HG03159 (cell line): ENCODE results near the gene SPAG5.

Experiments
- ATAC-seq: cut with Tn5 transposase; IDR thresholded peaks from one replicate; pipeline ENCODE4 v1.9.1; 2021; ENCODE audit warnings: mild to moderate bottlenecking, moderate library complexity; ENCODE audit not compliant: unreplicated experiment

Gene SPAG5

GRCh38 chr17:28573966-28574480 lies 24.8 kb downstream of the SPAG5 start:
- ATAC-seq: no peak

DNA sequence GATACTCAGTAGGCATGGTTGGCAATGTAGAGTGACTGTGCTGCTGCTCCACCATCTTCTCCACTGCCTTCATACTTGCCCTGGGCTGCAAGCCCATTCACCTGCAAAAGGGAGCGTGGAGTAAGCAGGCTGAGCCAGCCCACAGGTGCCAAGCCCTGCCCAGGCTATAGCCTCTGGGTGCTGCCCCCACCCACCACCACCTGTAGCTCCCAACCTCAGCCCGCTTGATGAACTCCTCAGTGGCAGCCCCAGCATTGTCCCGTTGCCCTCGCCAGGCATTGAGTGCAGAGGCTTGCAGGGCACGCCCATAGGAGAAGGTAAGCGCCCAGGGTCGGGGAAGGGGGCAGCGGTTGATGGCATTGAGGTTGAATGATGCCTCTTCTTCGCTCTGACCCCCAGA lies 25.3 kb downstream of the SPAG5 start:
- no peak for ATAC-seq

DNA sequence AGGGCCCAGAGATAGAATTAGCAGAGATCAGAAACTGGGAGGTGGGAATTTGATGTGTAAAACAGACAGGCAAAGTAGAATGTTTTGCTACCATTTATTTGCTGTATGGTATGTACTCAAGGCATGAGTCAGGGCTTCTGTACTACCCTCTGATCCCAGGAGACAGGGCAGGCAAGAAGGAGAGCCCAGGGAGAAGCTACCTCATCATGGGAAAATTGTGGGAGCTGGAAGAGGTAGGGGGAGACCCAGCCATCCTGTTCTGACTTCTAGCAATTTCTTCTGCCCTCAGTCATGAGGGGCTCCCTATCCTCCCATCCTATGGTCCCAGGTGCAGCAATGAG lies 25.8 kb downstream of the SPAG5 start:
- ATAC-seq: no peak

- ATAC-seq: no peak
These were observed 26.4 kb downstream of the SPAG5 start for GRCh38 chr17:28572259-28573039.

DNA sequence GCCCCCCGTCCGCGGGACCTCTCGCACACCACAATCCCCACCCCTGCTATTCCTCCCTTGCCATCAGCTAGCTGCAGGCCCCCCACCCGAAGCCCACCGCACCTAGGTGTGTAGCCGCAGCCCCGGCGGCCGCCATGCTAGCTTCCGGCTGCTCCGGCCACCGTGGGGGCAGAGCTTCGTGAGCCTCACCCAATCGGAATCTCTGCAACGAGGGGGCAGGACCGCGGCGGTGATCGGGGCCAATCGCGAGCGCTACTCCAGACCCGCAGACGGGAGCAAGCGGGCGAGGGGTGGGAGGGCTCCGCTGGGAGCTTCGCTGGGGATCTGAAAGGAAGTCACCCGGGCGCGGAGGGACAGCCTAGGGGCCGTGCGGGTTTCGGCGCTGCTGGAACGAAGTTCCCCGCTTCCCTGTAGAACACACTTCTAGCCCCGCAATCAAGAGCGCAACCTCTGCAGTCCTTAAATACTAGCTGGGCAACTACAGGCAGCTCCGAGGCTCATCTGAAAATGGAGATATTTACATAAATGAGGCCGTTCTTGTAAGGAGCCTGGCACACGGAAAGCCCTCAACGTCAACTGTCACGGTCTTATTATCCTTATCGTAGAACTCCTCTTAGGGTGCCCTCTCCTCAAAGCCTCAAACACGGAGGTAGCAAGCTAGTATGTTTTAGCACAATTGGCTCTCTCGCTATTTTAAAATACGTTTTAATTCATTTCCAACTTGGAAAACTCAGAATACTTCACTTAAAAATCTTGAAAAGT lies 27.3 kb downstream of the SPAG5 start, which contains the start of gene PIGS:
Gene PIGS, minus strand, starts transcription at position 164 of the 762 bp plus-strand sequence. Its CDS starts 28 bp downstream, at position 136.
- peak; percentile 83 for ATAC-seq

GRCh38 chr17:28570716-28571360 lies 28.0 kb downstream of the SPAG5 start:
- peak; percentile 15 for ATAC-seq

DNA sequence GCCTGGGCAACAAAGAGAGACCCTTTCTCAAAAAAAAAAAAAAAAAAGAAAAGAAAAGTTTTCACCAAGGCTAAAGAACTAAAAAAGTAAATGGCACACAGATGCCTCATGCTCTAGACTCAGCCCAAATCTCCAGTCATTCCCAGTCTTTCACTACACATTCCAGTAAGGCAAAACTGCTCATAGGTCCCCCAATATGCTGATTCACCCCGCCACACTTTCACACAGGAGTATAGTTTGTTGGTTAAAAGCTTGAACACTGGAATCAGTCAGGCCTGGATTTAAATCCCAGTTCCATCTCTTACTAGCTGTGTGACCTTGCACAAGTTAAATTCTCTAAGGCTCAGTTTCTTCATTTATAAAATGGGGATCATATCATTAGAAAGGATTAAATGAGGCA lies 29.4 kb downstream of the SPAG5 start:
- ATAC-seq: no peak

GRCh38 chr17:28567604-28568003 lies 31.2 kb downstream of the SPAG5 start:
- no peak for ATAC-seq

GRCh38 chr17:28563475-28563874 lies 35.4 kb downstream of the SPAG5 start:
- ATAC-seq: no peak

GRCh38 chr17:28555022-28555421 lies 43.8 kb downstream of the SPAG5 start:
- ATAC-seq: no peak

DNA sequence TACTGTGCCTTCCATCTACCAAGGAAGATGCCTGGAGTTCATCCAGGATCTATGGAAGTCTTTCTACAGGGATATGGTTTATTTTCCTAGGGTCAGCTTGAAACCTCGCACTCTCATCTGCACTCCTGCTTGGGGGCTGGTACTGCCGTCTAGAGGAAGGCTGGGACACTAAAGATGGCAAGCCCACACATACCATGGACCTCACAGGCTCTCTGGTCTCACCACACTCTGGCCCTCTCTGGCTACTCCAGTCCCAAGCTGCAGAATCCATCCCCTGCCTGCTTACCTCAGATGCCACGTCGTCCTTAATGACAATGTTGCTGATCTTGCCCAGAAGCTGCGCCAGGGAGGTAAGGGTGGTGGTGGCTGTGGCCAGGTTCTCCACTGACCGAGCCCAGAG lies 44.3 kb downstream of the SPAG5 start:
- no peak for ATAC-seq

GRCh38 chr17:28553000-28553505 lies 45.8 kb downstream of the SPAG5 start:
- ATAC-seq: no peak

DNA sequence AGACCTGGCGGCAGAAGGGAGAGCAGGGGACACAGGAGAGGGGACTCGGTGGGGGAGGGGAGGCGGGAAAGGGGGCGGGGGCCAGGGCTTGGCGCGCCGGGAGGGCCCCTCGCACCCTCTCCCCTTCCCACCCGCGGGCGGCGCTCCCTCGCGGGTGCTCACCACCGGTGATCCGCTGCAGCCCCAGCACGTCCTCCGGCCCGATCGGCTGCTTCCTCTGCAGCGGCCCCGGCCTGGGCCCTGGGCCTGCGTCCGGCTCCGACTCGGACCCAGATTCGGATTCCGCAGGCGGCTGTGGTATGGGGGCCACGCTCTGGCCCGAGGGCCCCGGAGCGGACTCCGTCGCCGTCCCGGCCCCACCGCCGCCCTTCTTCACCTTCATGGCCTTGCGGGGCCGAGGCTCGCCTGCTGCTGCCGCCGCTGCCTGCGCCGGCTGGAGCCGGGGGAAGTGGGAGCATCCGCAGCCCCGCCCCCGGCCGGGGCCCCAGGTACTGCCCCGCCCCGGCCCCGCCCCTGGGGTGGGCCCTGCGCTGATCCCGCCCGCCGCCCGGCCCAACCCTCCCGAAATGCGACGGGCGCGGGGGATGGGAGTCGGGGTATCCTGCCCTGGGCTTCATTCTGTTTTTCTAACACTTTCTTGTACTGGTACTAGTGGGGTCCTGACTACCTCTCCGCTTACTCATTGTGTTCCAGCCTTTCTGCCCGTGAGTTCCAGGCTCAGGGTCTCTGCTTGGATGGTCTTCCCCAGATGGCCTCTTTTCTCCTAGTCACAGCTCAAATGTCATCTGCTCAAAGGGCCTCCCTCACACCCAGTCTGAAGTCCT lies 46.4 kb downstream of the SPAG5 start, which contains the start of gene UNC119:
Gene UNC119, minus strand, starts transcription at position 449 of the 824 bp plus-strand sequence. Its CDS starts 67 bp downstream, at position 382.
- peak; percentile 52 for ATAC-seq

- no peak for ATAC-seq
These were observed 47.2 kb downstream of the SPAG5 start for GRCh38 chr17:28551421-28552175.

- ATAC-seq: no peak
These were observed 48.0 kb downstream of the SPAG5 start for GRCh38 chr17:28550858-28551257.

DNA sequence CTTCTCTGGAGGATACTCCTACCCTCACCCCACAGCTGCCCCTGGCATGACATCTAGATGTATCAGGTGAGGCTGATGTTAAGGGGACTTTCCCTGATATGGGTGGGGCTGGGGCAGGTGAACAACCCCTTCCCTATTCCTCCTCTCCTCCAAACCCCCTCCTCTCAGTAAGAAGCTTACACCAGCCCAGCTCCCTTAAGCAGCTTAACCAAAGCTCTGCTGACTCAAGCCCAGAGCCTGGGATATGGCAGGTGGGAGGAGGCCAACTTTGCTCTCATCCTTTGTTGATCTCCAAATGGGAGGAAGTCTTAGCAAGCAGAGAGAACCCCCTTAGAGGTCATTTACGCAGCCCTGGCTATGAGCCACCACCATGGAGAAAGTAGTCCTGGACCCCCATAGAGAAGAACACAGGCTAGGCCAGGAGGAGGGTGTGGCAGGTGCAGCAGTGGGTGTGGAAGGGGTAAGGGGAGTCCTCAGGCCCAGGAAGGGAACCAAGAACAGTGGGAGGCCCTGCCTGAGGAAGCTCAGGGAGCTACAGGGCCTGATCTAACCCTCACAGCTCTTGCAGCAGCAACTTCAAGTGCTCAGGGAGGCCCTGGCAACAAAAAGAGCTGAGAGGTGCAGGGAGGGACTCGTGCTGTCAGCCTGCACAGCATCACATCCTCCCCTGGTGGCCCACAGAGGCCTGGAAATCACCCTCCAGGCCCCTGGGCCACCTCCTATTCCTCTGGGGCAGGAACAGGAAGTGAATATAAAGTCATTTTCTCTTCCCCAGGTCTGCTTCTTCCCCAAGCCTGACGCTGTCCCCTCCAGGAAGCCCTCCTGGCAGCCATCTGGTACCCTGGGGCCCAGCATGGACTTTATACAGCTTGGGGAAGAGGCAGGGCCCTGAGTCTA lies 49.3 kb downstream of the SPAG5 start:
- ATAC-seq: peak; percentile 39

- no peak for ATAC-seq
These were observed 50.3 kb downstream of the SPAG5 start for GRCh38 chr17:28548417-28549130.
